ENCODE results near the gene ENPP6.
"Not testable (repeated sequence)": the region's sequence is repeated elsewhere in the genome, so short reads cannot be mapped to it uniquely, and the experiment has no call there.

ENPP6 gene

GRCh38 chr4:184234155-184234554 lies 16.5 kb upstream of the ENPP6 start:
- no peak for DNase-seq

DNA sequence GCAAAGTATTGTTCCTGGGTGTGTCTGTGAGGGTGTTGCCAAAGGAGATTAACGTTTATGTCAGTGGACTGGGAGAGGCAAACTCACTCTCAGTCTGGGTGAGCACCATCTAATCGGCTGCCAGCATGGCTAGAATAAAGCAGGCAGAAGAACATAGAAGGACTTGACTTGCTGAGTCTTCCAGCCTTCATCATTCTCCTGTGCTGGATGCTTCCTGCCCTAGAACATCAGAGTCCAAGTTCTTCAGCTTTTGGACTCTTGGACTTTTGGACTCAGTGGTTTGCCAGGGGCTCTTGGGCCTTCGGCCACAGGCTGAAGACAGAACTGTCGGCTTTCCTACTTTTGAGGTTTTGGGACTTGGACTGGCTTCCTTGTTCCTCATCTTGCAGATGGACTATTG lies 15.3 kb upstream of the ENPP6 start:
- no peak for DNase-seq

DNA sequence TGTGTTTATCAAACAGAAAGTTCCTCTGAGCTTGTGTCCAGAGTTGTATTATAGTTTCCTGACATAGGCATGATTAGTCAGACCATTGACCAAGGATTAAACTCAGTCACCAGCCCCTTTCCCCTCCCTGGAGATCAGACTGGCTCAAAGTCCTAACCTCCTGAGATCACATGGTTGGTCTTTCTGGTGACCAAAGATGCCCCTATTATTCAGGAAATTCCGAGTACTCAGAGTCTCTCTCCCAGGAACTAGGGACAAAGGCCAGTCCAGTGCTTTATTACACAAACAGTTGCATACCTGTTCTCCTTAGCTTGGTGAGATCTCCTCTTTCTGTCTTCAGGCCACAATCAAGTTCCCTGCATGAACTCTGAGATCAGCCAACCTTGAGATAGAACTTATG lies 14.5 kb upstream of the ENPP6 start:
- no peak for DNase-seq

- DNase-seq, result no peak
These were observed 13.9 kb upstream of the ENPP6 start for GRCh38 chr4:184231573-184231972.

DNA sequence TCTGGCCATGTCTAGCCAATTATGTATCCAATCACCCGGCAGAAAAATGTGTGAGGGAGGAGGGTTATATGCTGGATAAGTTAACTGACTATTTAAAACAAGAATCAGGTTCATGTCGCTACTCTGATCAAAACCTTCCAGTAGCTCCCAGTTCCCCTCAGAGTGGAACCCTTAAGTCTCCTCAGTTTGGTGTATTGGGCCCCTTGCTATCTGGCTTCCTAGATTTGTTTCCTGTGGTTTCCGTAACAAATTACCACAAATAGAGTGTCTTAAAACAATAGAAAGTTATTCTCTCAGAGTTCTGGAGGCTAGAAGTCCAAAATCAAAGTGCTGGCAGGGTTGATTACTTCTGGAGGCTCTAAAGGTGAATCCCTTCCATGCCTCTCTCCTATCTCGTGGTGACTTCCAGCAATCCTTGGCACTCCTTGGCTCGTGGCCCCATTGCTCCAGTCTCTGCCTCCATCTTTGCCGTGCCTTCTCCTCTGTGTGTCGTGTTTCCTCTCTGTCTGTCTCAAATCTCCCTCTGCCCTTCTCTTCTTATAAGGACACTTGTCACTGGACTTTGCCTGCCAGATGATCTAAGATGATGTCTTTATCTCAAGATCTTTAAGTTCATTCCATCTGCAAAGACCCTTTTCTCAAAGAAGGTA lies 10.5 kb upstream of the ENPP6 start:
- no peak for DNase-seq

DNA sequence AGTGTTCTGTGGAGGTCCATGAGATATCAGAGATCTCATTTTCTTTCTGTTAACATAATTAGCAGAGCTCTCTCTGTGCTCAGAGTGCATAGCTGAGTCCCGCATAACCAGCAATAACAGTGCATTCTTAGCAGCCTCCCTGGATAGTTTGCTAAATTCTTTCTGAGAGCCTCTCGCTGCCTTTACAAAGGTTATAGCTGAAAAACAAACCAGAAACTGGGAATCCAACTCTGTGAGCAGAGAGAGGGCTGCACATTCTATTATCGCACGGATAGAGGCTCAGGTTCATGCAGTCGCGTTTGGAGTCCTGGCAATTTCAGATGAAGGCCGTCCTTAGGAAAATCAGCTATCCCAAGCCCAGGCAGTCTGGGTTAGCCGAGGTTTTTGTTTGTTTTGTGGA lies 1.2 kb downstream of the ENPP6 start:
- no peak for DNase-seq

- DNase-seq, result no peak
These were observed 1.9 kb downstream of the ENPP6 start for GRCh38 chr4:184215709-184216328.

DNA sequence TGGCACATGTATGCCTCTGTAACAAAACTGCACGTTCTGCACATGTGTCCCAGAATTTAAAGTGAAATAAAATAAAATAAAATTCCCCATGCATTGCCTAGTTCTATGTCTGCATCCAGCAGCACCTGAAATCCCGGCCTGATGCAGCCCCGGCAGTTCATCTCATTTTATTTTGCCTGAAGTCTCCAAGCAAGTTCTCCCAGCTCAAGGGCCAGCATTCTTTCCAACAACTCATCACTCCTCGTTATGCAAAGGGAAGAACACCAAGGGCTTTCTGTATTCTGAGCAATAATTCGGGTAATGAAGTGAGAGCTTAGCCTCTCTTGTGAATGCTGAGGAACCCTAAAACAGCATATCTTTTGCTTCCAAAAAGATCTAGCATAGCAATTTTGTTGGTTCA lies 2.7 kb downstream of the ENPP6 start:
- no peak for DNase-seq

- not testable (repeated sequence) for DNase-seq
These were observed 9.7 kb downstream of the ENPP6 start for GRCh38 chr4:184207734-184208607.

- DNase-seq, result no peak
These were observed 12.4 kb downstream of the ENPP6 start for GRCh38 chr4:184205243-184205642.

GRCh38 chr4:184203300-184203699 lies 14.4 kb downstream of the ENPP6 start:
- DNase-seq, result no peak

GRCh38 chr4:184201179-184201578 lies 16.5 kb downstream of the ENPP6 start:
- DNase-seq, result no peak

DNA sequence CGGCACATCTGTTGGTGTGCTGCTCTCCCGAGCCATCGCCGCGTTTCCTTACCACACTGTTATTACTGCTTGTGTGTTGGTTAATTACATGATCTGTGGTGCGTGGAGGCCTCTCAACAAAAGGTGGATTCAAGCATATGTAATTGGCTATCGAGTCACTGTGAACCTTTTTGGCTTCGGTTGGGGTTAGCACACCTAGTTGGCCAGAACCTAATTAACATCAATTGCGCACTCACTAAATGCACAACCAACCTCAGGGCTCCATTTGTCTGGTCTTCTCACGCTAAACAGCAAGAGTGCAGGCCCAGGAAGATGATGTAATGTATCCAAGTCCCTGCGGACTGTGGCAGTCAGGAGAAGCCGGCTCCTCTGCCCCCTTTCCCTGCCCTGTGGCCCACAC lies 17.4 kb downstream of the ENPP6 start:
- no peak for DNase-seq

GRCh38 chr4:184199780-184200179 lies 17.9 kb downstream of the ENPP6 start:
- DNase-seq, result no peak

GRCh38 chr4:184198190-184198589 lies 19.5 kb downstream of the ENPP6 start:
- DNase-seq, result no peak

- no peak for DNase-seq
These were observed 20.1 kb downstream of the ENPP6 start for GRCh38 chr4:184197536-184198082.

DNA sequence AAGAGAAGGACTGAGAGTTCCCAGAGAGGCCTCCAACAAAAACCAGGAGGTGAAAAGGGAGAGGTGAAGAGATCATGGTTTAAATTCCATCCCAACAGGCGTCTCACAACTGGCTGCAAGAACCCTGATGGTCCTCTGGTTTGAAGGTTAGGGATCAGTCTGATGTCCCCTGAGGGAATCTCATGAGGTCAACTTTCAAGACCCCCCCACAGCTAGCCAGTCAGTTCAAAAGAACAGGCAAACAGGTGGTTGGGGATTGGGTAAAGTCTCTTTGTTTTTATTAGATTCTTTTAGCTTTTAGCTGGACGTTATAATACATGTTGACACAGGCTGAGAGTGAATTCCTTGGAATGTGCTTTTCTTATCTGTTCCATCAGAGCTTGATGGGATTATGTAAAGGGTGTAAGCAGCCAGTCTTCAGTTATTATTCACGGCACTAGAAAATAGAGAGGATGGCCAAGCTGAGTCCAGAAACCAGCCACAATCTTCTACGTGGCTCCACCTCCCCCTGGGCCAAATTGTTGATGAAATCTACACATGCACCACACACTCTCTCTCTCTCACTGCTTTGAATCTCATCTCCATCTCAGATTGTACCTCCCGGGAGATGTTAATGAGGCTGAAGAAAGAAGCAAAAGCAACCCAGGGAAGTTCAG lies 20.8 kb downstream of the ENPP6 start:
- no peak for DNase-seq

GRCh38 chr4:184193556-184194525 lies 23.8 kb downstream of the ENPP6 start:
- no peak for DNase-seq

- no peak for DNase-seq
These were observed 24.7 kb downstream of the ENPP6 start for GRCh38 chr4:184192933-184193332.

GRCh38 chr4:184191267-184191666 lies 26.4 kb downstream of the ENPP6 start:
- DNase-seq, result no peak

DNA sequence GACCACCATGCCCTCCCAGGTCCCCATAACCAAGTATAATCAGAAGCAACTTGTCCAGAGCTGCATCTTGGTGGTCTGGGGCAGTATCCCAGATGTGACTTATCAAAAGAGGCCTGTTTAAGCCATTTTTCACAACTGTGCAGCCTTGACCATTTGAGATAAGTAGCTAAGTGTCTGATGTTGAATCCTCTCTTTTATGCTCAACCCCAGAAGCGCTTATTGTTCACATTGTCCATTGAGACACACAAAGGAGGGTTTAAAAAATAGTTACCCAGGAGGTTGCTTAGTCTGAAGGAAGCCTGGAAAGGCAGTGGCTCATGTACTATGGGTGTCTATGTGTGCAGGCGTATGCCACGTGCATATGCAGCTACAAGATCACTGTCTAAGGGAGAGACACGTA lies 27.0 kb downstream of the ENPP6 start:
- DNase-seq, result no peak

- no peak for DNase-seq
These were observed 27.7 kb downstream of the ENPP6 start for GRCh38 chr4:184189966-184190365.
